HG03108 (cell line): ENCODE data around the gene TSNAX.
"Not testable (repeated sequence)": the region's sequence is repeated elsewhere in the genome, so short reads cannot be mapped to it uniquely, and the experiment has no call there.

Experiments used
- ATAC-seq: cut with Tn5 transposase; IDR thresholded peaks from one replicate; pipeline ENCODE4 v1.9.1; 2021; ENCODE audit warnings: moderate library complexity; ENCODE audit not compliant: unreplicated experiment

The TSNAX gene

DNA sequence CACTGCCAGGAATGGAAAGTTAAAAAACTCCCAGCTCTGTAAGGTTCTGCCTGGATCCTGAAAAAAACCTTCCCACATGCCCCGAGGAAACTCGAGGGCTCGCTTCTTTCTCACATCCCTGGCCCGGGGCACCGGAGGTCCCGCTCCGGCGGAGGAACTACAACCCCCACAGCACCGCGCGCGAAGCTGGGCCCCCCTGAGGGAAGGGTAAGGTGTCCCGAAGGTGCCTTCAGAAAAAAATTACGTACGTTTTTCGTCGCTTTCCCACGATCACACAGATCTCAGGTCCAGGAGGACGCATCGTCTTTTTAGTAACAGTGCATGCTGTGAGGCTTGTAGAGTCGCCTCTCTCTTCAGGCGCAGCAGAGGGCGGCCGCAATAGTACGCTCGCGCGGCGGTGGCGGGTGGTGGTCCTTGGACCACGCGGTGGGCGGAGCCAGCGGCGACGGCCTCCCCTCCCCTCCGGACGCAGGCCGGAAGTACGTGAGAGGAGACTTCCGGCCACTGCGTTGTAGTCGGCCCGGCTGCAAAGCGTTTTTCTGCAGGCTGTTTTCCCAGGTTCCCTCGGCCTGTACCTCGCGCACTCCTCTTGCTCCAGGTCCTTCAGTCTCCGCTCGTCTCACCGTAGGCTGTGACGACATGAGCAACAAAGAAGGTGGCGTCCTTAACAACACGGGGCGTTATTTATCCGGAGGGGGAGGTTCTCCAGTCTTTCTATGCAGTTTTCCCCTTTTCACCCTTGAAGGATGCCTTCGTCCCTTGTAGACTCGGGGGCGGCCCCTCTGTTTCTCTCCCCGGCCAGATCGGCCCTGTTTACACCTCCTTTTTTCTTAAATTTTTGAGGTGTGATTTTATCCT, at the start of gene TSNAX:
TSNAX (plus strand) TSS at position 498 of the 858 bp plus-strand sequence; CDS start at position 640, 142 bp downstream.
- ATAC-seq, result peak; percentile 93

GRCh38 chr1:231478811-231479210, 49.7 kb upstream of the TSNAX start:
- no peak for ATAC-seq

DNA sequence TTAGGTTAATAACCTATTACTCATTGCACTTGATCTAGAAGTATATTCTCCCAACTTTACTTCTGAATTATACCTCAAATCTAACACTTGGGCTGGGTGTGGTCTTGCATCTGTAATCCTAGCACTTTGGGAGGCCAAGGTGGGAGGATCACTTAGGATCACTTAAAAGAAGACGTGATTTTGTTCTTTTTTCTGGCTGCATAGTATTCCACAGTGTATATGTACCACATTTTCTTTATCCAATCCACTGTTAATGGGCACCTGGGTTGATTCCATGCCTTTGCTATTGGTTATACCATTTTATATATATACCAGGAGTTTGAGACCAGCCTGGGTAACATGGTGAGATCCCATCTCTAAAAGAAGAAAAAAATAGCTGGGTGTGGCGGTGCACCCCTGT, 48.5 kb upstream of the TSNAX start:
- ATAC-seq, result no peak

- ATAC-seq, result no peak
These were observed 47.2 kb upstream of the TSNAX start for GRCh38 chr1:231481289-231481688.

DNA sequence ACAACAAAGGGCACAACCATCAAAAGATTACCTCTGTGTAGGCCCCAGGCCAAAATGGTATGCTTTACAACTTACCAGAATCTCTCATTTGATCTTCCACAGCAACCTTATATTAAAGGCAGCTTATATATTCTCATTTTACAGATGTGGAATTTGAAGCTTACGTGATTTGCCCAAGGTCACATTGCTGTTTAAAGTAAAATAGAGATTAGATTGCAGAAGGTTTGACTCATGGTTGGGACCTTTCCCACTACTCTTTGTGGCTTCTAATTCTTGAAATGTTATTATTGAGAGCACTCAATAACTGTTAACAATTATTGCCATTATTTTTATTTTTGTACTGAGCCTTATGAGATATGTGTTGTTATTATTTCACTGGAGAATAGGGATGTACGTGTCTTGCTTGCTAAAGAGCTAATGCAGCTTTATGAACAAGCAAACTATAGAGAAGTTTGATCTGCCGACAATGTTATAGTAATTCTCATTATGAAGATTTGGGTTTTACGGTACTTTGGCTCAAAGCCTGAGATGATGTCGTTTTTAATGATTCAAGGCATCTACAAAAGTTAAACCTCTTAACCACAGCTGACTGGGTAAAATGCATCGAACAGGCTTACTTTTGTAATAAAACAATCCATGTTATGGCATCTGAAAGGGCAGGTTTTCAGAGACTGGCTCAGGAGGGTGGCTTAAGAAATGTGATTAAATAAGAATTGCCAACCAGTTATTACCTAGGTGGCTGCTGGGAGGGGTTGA, 43.3 kb upstream of the TSNAX start:
- no peak for ATAC-seq

DNA sequence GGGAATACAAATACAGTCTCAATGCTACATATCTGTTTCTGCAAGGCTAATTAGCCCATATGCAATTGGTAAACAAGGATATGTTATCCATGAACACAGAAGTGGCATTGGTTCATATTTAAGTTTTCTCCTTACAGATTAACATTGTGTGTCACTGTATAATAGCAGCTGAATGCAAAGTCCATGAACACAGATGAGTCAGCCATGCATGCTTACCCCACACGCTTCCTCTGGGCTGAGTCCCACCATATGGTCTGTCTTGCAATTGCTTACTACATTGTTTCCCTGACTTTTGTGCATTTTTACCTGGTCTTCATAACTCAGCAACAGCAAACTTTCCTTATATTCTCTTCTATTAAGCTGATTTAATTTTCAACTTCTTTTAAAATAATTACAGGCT, 41.5 kb upstream of the TSNAX start:
- ATAC-seq, result no peak

GRCh38 chr1:231487910-231488309, 40.6 kb upstream of the TSNAX start:
- no peak for ATAC-seq

DNA sequence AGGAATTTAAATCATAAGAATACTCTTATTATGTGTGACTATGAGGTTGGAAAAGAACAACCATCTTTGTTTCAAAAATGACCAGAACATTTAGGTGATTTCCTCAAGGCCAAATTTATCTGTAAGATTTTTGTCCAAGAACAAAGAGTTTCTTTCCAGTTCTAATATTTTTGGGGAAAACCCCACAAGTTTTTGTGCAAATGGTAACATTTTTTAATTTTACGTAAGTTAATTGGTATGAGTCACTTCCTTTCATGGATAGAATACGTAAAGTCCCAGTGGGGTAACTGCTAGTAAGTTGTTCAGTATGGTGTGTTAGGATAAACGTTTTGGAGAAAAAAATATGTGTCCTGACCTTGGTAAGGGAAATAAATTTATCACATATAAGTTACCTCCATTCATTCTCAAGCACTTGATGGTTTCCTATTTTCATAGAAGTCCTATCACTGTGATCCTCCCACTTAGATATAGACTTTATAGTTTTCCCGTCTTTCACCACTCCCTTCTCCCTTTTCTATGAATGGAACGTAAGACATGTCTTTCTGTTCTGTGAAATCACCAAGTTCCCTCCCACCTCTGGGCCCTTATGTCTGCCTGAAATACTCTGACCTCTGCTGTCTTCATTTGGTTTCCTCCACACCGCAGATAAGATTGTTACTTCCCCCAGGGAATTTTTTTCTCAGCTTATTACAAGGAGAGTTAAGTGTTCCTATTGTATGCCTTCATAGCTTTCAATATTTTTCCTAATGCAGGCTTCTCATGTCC, 34.9 kb upstream of the TSNAX start:
- no peak for ATAC-seq

- no peak for ATAC-seq
These were observed 33.9 kb upstream of the TSNAX start for GRCh38 chr1:231494439-231495110.

- no peak for ATAC-seq
These were observed 30.8 kb upstream of the TSNAX start for GRCh38 chr1:231497629-231498152.

GRCh38 chr1:231499148-231499763, 29.2 kb upstream of the TSNAX start:
- ATAC-seq, result no peak

DNA sequence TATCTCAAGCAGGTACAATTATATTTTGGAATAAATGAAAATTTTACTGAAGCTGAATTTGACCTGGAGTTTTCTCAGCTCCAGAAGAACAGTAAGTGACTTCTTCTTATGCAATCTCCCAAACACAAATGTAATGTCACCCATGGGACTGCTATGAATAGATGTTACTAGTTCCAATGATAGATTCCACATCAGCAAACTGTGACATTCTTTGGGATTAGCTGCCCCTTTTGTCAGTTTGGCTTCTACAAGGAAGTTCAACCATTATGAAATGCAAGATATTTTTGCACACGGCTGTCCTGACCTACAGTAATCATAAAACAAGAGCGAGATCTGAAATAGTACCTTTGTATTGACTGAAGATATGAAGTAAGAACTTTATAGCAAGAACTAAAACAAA, 27.8 kb upstream of the TSNAX start:
- ATAC-seq, result no peak

GRCh38 chr1:231503168-231503567, 25.3 kb upstream of the TSNAX start:
- ATAC-seq, result not testable (repeated sequence)

- ATAC-seq, result no peak
These were observed 20.8 kb upstream of the TSNAX start for GRCh38 chr1:231507476-231508355.

DNA sequence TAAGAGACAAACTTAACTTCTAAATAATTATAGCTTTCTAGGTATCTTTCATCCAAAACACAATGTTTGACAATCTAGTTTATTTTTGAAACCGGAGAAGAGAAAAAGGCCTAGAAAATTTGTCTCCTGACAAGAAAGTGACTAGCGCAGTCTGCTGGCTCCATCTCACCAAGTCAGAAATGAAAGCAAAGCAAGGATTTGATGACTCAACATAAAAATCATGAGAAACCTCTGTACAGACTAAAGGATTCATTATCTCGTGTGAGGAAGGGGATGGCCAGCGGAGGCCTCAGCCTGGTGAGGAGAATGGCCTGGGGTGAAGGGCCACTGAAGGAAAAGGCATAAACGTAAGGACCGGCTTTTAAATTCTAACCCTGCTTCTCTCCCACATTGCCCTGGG, 20.0 kb upstream of the TSNAX start:
- no peak for ATAC-seq

DNA sequence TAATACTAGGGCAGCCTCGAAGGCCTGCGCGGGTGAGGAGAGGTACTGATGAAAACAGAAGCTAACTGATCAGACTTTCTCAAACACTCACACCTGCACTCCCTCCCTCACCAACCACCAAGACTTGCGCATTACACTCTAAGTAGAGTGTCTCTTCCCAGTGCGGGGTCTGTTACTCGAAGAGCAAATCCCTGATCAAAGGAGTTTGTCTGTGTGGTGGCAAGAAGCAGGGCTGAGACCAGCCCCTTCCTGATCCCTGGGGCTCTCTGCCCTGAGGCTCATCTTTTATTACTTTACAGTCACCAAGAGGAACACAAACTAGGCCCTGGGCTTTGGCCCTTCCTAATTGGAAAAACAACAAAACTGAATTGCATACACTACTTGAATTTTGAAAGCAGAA, 19.5 kb upstream of the TSNAX start:
- ATAC-seq, result no peak

DNA sequence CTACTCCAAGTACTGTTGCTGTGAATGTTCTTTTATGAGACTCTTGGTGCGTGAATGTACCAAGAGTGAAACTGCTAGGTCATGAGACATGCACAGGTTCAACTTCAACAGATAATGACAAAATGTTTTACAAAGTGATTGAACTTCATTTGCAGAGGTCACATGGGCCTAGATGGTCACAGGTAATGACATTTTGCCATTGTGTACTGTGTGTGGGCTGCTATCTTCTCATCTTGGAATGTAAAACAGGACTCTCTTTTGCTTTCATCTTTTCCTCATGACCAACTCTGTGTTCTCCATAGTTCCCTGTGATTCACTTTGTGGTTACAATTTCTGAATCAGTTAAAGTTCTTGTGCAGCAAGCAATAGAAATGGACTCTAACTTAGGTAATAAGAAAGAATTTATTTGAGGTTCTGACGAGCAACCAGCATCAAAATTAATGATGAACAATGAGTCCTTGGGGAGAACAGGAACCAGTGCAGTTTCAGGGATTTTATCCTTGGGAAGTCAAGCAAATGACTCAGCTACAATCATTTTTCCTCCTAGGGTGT, 16.2 kb upstream of the TSNAX start:
- ATAC-seq, result peak; percentile 48

- peak; percentile 54 for ATAC-seq
These were observed 12.7 kb upstream of the TSNAX start for GRCh38 chr1:231515748-231516147.

DNA sequence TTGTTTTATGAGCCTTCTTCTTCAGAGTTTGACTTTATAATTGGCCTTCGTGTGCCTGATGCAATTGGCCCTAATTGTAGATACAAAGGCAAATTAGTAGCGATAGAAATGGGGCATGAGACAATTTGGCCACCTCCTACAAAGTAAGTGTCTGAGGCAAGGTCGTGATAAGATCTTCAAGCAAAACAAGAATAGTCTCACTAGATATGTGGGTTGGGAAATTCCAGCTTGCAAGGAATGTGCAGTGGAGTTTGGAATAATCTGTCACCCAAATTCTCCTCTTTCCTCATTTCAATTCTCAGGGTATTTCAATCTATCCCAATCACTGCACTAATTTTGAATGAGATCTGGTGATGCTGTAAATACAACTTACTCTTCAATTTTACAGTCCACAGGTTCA, 11.4 kb upstream of the TSNAX start:
- no peak for ATAC-seq
